Skin epidermis (tissue), 12 donors: ENCODE data around the gene CLIC4.
"Not testable (repeated sequence)": the region's sequence is repeated elsewhere in the genome, so short reads cannot be mapped to it uniquely, and the experiment has no call there.

ENCODE experiments used
- H3K27ac ChIP-seq, 21 experiments: fragments of 200-600 bp; sonication (generic) in 11 of 21; one replicate each; pipeline ENCODE4 v1.5.0; 2020; ENCODE audit warnings: mild to moderate bottlenecking in 3 of 21, inconsistent platforms in 2 of 21, moderate library complexity in 2 of 21
- H3K4me3 ChIP-seq, 7 experiments: fragments of 200-600 bp; sonication (generic) in 2 of 7; one replicate each; pipeline ENCODE4 v1.5.0; 2020; ENCODE audit warnings: inconsistent platforms in 2 of 7, mild to moderate bottlenecking in 2 of 7, moderate library complexity in 1 of 7

Gene CLIC4

DNA sequence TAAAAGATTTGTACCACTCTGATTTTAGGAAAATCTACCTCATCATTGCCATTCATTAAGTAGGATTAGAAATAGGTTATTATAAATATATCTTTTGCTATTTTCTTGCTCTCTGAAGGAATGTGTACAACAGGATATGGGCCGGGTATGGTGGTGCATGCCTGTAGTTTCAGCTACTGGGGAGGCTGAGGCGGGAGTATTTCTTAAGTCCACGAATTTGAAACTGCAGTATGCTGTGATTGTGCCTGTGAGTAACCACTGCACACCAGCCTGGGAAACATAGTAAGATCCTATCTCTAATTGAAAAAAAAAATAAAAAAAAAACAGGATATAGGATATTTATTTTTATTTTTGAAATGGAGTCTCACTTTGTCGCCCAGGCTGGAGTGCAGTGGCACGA, 50.0 kb downstream of the CLIC4 start:
- Histone ChIP-seq H3K27ac (peak overlapping the region in 1 of 21 experiments; percentile 50), H3K4me3 (no peak overlapping the region)

DNA sequence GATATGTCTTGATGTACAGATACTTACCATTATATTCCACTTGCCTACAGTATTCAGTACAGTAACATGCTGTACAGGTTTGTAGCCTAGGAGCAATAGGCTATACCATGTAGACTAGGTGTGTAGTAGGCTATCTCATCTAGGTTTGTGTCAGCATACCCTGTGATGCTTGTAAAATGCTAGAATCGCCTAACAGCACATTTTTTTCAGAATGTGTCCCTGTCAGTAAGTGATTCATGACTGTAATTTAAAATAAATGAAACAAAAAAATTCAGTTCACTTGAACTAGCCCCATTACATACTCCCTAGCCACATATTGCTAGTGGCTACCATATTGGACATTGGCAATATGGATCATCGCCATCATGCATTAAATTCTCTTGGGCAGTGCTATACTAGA, 51.3 kb downstream of the CLIC4 start:
- Histone ChIP-seq H3K27ac (no peak overlapping the region), H3K4me3 (no peak overlapping the region)

DNA sequence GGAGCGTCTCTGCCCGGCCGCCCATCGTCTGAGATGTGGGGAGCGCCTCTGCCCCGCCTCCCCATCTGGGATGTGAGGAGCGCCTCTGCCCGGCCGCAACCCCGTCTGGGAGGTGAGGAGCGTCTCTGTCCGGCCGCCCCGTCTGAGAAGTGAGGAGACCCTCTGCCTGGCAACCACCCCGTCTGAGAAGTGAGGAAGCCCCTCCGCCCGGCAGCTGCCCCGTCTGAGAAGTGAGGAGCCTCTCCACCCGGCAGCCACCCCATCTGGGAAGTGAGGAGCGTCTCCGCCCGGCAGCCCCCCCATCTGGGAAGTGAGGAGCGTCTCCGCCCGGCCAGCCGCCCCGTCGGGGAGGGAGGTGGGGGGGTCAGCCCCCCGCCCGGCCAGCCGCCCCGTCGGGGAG, 54.0 kb downstream of the CLIC4 start:
- not testable (repeated sequence) for H3K4me3 ChIP-seq, H3K27ac ChIP-seq

DNA sequence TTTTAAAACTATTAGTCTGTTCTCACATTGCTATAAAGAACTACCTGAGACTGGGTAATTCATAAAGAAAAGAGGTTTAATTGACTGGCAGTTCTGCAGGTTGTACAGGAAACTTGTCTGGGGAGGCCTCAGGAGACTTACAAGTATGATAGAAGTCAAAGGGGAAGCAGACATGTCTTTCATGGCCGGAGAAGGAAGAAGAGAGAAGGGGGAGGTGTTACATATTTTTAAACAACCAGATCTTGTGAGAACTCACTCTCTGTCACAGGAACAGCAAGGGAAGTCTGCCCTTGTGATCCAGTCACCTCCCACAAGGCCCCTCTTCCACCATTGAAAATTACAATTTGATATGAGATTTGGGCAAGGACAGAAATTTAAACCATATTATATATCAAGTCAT, 55.9 kb downstream of the CLIC4 start:
- H3K4me3 ChIP-seq, result no peak overlapping the region
- H3K27ac ChIP-seq, result peak overlapping the region in 1 of 21 experiments; percentile 54

DNA sequence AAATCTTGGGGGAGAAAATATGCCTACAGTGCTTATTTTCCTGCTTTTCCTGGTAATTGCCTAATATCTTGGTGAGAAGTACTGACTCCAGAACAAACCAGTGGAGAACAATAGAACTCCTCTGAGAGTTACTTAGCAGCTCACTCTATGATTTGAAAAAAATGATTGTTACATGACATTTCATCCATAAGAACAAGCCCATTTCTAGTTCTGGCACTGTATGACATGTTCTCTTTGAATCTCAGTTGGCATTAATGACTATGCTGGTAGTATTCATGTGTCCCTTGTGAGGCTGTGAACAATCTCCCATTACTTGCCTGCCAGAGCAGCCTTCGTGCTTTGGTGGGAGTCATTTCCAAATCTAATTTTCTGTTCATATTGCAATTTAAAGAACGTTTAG, 58.0 kb downstream of the CLIC4 start:
- no peak overlapping the region for H3K4me3 ChIP-seq
- H3K27ac ChIP-seq, result peak overlapping the region in 5 of 21 experiments; percentile 6 to 59 (median 43)

DNA sequence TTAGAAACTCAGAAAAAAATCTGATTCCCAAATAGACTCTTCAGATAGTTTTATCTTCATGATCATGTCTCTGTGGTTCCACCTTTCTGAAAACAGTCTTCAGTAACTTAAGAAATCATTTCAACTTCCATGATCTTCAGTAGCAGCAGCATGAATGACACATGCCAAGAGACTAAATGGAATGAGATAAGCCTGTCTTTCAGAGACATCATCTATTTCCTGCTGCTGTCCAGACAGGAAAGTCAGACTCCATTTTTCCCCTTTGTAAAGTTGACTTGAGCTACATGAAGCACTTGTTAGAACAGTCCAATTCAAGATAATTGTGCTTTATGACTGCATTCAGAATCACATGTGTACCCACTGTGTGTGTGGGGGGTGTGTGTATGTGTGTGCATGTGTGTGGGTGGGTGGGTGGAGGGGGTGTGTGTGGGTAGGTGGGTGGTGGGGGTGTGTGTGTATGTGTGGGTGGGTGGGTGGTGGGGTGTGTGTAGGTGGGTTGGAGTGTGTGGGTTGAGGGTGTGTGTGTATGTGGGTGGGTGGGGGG, 58.8 kb downstream of the CLIC4 start:
- no peak overlapping the region for H3K4me3 ChIP-seq
- H3K27ac ChIP-seq, result peak overlapping the region in 1 of 21 experiments; percentile 6

DNA sequence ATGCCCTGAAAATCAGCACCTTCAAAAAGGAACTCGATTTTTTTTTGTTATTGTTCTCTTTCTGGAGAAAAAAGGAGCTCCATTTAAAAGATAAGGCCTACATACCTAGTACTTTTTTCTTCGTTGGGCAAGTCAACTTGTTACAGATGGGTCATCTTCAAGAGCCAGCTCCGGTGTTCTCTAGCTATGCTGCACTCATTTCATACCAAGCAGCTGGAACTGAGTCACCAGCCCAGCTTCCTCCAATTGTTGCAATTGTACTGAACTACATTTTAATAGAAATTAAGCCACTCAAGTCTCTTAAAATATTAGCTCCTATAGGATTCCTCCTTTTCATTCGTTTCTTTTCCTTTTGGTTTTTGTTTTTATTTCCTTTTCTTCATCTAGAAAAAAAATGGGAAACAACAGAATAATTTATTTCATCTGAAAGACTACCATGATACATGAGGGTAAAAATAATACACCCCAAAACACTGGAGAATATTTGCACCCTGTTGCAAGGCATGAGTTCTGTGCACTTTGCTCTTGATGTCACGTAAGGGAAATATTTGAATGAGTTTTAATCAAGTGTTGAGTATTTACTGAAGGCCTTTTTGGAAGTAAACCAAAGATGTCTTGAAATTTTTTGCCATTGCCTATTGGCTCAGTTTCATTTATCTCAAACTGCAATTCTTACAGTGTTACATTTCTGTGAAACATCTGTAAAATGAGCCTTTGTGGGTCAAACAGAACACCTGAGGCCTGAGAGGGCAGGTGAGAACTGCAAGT, 60.5 kb downstream of the CLIC4 start:
- Histone ChIP-seq H3K27ac (peak overlapping the region in 3 of 21 experiments; percentile 3 to 10 (median 4)), H3K4me3 (no peak overlapping the region)

DNA sequence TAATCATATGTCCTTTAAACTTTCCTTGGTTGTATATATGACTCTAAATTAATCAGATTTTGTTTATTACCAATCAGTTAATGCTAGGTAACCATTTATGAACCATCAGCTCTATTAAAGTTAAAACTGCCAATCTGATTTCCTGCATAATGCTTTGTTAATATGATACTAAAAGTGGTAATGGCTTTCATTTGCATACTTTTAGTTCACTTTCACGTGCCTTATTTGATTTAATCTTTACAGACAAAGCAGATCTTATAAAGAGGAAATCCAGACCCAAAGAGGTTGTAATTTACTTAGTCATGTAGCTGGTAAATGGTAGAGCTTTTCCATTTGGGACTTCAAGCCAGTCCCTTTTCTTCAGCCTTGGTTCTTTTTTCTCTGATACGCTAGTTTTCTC, 61.3 kb downstream of the CLIC4 start:
- Histone ChIP-seq H3K27ac (peak overlapping the region in 3 of 21 experiments; percentile 3 to 28 (median 10)), H3K4me3 (no peak overlapping the region)

DNA sequence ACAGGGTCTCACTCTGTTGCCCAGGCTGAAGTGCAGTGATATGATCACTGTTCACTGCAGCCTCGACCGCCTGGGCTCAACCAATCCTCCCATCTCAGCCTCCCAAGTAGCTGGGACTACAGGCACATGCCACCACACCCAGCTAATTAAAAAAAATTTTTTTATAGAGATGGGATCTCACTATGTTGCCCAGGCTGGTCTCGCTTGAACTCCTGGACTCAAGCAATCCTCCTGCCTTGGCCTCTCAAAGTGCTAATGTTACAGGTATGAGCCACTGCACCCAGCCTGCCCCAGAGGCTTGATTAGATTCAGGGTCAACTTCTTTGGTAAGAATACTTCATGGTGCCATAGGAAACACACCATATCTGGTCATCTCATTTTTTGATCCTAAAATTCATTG, 66.2 kb downstream of the CLIC4 start:
- H3K27ac ChIP-seq, H3K4me3 ChIP-seq: not testable (repeated sequence)

DNA sequence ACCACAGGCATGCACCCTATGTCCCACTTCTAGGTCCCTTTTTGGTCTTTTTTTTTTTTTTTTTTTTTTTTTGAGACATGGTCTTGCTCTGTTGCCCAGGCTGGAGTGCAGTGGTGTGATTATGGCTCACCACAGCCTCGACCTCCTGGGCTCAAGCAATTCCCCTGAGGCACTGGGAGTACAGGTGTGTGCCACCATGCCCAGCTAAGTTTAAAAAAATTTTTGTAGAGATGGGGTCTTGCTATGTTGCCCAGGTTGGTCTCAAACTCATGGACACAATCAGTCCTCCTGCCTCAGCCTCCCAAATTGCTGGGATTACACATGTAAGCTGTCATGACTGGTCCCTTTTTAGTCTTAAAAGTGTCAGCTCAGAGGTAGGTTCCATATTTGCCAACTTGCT, 75.0 kb downstream of the CLIC4 start:
- not testable (repeated sequence) for H3K4me3 ChIP-seq, H3K27ac ChIP-seq

DNA sequence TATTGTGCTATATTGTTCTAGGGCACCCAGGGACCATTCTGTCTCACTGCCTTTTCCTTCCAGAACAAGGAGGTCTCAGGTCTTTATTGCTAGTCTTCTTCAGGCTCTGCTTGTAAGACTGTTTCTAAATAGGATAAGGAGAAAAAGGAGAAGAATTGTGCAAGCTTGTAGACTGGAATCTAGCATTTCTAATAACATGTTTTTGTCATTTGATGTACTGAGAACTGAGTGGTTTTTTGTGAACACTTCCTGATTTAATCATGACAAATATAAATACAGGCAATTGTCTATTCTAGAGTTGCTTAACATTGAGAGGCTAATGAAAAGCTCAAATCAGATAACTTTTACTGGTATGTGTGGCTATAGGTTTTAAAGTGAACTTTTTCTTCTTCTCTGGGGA, 77.6 kb downstream of the CLIC4 start:
- Histone ChIP-seq H3K4me3 (no peak overlapping the region), H3K27ac (peak overlapping the region in 3 of 21 experiments; percentile 18 to 40 (median 32))

DNA sequence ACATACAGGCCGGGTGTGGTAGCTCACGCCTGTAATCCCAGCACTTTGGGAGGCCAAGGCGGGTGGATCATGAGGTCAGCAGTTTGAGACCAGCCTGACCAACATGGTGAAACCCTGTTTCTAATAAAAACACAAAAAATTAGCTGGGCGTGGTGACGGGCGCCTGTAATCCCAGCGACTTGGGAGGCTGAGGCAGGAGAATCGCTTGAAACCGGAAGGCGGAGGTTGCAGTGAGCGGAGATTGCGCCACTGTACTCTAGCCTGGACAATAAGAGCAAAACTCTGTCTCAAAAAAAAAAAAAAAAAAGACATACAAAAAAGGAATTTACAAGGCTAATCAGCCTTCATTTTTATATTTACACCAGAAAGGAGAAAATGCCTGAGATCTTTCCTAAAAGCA, 78.2 kb downstream of the CLIC4 start:
- H3K27ac ChIP-seq, result peak overlapping the region in 3 of 21 experiments; percentile 11 to 40 (median 18)
- not testable (repeated sequence) for H3K4me3 ChIP-seq

DNA sequence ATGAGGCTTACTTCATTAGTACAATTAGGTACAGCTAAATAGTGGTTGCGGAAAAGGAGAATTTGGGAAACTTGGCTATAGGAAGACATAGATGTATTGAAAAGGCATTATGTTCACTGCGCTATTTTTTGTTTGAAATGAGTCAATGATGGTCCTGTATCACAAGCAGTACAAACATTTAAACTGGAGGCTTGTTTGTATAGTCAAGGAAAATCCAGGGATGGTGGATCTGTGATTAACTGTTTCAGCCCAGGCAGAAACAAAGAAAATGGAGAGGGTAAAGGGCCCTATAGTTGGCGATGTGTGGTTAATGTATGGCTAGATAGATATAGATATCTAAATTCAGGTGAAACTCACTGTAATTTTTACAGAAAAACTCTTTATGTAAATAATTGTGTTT, 79.9 kb downstream of the CLIC4 start:
- Histone ChIP-seq H3K27ac (no peak overlapping the region), H3K4me3 (no peak overlapping the region)

DNA sequence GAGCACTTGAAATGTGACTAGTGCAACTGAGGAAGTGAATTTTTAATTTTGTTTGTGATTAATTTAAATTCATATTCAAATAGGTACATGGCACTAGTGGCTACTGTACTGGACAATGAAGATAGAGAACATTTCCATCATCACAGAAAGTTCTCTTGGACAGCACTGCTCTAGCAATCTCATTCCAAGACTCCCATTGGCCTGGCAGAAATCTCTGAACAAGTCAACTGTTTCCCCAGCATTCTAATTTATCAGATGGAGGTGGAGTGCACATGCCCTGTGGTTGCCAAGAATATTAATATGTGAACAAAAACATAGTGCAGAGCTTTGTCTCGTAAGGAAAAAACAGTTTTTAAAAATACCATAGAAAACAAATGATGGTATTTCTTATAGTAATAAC, 81.3 kb downstream of the CLIC4 start:
- H3K4me3 ChIP-seq, result no peak overlapping the region
- H3K27ac ChIP-seq, result no peak overlapping the region

DNA sequence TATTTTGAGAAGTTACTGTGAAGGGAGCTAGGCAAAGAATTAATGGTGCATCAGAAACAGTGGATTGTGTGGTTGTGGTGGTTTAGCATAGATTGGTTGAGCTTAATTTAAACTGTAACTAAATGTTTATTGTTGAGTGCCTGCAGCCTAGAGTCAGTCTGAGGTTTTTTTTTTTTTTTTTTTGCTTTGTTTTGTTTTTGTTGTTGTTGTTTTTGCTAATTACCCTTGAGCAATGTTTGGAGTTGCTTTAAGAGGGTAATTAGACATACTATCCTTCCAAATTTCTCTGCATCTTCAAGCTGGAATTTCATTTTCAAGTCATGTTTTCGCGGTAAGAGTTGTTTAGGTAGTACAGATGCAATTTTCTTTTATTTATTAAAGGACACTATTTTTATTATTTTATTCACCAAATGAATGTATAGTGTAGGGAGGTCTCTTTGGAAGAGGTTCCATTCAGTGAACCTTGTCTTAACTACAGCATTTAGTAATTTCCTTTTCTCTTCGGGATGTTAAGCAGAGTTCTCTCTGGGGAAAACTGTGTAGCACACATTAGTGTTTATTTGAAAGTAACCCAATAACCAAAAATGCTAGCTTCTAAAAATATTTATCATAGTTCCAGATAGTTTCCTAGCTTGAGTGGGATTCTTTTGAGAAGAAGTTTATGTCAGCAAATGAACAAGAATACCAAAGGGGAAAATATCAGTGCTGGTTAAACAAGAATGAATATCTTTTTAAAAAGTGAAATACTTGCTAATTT, 82.3 kb downstream of the CLIC4 start:
- Histone ChIP-seq H3K4me3 (no peak overlapping the region), H3K27ac (peak overlapping the region in 3 of 21 experiments; percentile 1 to 44 (median 34))

DNA sequence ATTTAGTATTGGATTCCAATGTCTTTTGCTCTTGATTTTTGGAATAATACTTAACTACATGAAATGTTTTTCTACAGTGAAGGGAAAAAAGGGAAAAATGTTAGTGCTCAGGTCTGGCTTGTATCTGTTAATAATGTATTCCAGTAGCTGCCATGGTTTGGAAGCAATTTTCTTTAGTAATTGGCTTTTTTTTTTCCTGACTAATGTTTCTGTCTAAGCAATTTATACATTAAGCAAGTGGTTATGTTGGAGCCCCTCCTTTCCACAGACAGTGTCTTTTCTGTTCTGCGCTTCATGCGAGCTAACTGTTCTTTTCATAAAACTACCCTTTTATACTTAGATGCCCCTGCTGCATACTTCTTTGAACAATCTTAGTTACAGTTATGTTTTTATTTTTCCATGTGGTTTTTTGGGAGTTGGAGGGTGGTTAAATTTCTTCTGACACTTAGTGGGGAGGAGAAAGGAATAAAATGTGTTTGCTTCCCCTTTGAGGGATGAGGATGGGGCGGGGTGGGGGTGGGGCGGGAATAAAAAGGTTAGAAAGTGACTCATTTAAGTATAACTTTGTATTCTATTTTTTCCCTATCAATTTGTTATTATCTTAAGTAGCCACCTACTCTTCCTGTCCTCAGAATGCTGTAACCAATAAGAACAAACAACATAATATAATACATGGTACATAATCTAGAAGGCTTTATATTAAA, 83.1 kb downstream of the CLIC4 start:
- H3K27ac ChIP-seq, result peak overlapping the region in 5 of 21 experiments; percentile 1 to 44 (median 34)
- no peak overlapping the region for H3K4me3 ChIP-seq

DNA sequence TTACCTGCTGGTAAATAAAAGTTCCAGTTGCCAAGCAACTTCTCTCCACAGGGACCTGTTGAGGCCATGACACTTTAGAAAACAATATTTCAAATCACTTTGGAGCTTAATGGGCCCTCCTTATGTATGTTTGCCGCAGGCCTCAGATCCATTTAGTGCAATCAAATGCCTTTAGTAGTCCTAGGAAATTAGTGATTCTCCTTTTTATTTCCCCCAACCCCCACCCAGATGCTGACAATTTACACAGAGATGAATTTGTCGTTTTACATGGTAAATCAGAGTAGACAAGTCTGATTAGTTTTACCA, 83.6 kb downstream of the CLIC4 start:
- no peak overlapping the region for H3K4me3 ChIP-seq
- H3K27ac ChIP-seq, result peak overlapping the region in 4 of 21 experiments; percentile 13 to 44 (median 38)

DNA sequence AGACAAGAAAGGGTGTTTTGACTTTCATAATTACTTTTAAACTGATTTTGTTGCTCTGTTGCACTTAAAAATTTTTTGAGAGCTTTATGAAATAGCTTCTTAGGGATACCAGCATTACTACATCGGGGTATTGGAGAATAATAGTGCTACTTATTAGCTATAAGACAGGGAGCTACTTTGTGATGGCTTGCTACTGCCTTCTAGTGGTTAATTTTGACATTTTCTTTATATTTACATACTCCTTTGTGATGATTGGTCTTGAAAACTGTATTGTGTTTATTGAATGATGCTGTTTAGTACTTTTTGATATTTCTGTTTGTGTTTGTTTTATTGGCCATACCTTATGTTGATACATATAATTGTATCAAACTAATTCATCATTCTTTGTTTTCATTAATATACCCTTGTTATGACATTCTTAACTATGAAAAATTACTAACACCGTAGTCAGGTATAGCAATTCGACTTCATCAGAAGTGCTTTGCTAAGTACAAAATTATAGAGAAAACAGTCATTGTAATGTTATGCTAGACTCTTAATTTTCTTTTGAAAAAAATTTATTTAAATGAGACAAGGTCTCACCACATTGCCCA, 85.5 kb downstream of the CLIC4 start:
- H3K27ac ChIP-seq, result no peak overlapping the region
- H3K4me3 ChIP-seq, result no peak overlapping the region

DNA sequence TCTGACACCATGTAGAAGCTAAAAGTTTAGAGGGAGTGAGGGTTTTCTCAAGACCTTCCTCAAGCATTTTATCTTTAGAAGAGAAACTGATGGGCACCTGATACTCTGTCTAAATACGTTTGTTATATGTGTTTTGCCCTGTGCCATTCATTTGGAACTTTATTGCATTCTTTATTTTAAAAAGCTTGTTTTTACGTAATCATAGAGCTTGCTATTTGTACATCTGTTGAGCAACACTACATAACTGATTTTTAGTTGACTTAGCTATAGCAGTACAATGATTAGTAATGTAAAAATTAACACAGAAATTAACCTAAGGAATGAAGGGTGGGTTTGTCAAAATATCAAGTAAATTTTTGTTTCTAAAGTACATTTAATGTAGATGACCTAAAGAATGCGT, 96.3 kb downstream of the CLIC4 start:
- Histone ChIP-seq H3K27ac (no peak overlapping the region), H3K4me3 (no peak overlapping the region)

DNA sequence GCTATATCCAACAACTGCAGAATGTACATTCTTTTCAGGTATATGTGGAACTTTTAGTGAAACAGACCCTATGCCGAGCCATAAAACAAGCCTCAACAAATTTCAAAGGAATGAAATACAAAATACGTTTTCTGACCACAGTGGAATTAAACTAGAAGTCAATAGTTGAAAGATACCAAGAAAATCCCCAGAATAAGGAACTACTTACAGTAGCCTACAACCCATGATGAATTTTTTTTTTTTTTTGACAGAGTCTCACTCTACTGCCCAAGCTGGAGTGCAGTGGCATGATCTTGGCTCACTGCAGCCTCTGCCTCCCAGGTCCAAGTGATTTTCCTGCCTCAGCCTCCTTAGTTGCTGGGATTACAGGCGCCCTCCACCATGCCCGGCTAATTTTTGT, 101.4 kb downstream of the CLIC4 start:
- H3K27ac ChIP-seq, result no peak overlapping the region
- no peak overlapping the region for H3K4me3 ChIP-seq
